NCI-H748 treated with DMSO at 0.1 percent for 48 hours (cell line): Measurements from ENCODE around the gene BMP7.

Experiments
- DNase-seq: peaks from one replicate; lab custom pipeline; 2025; lab: John Stamatoyannopoulos, UW

The BMP7 gene

DNA sequence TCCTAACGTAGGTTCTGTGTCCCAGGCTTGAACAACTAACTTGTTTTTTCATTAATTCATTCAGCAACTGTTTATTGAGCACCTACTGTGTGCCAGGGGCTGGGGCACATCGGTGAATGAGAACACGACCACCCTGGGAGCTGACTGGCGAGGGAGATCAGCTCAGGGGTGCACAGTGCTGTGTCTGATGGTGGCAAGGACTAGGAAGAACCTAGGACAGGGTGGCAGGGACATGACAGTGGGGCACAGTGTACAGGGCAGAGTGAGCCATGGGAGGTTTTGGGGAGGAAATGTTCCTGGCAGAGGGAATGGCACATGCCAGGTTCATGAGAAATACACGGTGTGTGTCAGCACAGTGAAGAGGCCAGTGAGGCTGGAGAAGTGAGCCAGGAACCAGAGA is 76.7 kb downstream of the BMP7 start:
- DNase-seq: no peak

GRCh38 chr20:57188576-57189079 is 77.8 kb downstream of the BMP7 start:
- no peak for DNase-seq

GRCh38 chr20:57188056-57188455 is 78.4 kb downstream of the BMP7 start:
- no peak for DNase-seq

GRCh38 chr20:57187068-57187634 is 79.3 kb downstream of the BMP7 start:
- no peak for DNase-seq

DNA sequence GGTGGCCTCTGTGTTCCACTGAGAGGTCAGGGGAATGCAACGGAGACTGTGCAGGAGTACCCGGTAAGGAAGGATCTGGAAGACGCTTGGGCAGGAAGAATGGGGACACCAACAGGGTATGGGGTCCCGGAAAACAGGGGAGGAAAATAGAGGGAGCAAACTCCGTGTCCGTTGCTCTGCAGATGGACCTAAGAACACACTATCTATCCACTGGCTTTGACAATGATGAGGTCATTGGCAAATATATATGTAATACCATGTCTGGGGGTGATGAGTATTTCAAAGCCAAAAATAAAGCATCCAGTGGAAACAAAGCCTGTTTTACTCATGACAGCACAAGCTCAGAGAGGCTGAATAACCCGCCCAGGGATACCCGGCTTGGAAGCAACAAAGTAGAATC is 80.2 kb downstream of the BMP7 start:
- no peak for DNase-seq

DNA sequence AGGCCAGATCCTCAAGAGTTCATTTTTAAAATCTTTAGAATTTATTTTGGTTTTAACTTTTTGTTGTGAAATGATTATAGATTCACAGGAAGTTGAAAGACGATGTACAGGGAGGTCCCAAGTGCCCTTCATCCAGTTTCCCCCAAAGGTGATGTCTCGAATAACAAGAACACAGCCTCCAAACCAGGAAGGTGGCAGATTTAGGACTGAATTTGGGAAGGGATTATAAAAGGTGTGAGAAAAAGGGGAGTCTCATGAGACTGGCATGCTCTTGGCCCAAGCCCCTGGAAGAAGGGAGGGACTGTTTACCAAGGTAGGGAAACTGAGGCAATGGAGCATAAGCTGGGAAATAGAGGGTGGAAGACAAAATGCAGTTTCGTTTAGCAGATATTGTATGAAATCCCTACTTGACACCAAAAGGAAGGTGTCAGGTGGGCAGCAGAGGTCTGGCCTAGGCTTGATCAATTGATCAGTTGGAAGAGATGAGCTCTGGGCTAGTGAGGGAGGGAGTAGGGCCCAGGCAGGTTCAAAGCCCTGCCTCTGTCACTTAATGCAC is 81.2 kb downstream of the BMP7 start:
- no peak for DNase-seq

- no peak for DNase-seq
These were observed 82.9 kb downstream of the BMP7 start for GRCh38 chr20:57183457-57184009.

GRCh38 chr20:57181639-57182038 is 84.8 kb downstream of the BMP7 start:
- no peak for DNase-seq

- no peak for DNase-seq
These were observed 85.5 kb downstream of the BMP7 start for GRCh38 chr20:57180954-57181353.

DNA sequence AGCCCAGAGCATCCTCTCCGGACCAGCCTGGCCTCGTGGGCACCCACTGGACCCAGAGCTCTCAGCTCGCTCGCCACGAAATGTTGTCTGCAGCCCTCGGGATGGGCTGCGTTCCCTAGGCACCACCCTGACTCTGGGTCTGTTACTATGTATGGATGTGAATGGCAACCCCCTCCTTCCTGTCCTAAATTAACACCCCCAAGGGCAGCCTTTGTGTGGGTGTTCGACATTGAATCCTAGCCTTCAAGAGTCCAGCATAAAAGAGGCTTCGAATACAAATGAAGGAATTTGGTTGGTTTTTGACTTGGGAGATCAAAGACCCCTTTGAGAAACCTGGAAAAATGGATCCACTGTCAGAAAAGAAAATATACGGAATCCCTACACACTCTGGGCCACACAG is 86.1 kb downstream of the BMP7 start:
- DNase-seq: no peak

DNA sequence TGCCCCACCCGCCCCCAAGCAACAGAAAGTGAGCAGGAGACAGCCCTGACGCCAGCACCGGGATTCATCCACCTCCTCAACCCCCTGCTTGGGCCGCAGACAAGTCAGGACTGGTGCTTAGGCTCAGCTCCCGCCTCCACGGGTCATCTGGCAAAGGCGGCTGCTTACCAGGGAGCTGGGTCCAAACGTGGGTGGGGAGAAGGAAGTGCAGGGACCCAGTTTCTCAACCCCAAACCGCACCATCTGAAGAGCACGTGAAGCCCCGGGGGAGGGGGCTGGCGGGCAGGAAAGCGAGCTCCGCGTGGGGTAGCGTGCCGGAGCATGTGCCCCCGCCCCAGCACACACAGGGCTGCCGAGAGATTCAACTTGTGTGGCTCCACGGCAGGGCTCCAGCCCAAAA is 87.2 kb downstream of the BMP7 start:
- no peak for DNase-seq

- no peak for DNase-seq
These were observed 87.8 kb downstream of the BMP7 start for GRCh38 chr20:57178582-57179111.

DNA sequence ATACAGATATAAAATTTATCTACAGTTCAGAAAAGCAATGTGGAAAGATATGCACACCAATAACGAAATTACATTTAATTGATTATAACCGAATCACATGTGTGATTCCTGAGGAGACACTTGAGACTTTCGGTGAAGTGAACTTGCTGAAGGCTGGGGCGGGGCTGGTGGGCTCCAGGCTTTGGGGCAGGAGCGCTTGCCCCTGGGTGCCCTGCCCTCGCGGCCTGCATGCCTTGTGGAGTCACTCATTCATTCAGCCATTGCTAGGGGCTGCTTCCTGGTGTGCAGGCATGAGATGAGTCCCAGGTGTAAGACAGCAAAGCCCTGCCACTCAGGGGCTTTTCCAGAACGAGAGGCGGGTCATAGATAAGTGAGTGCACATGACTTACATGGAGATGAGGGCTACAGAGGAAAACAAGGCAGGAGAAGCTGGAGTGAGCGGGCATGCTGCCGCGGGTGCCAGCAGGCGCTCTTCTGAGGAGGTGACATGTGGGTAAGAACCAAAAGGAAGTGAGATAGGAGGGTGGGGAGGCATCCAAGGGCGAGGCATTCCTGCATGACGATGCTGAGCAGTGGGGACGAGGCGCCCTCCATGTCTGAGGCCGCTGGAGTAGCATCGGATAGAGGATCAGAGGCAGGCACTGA is 88.7 kb downstream of the BMP7 start:
- DNase-seq: no peak

DNA sequence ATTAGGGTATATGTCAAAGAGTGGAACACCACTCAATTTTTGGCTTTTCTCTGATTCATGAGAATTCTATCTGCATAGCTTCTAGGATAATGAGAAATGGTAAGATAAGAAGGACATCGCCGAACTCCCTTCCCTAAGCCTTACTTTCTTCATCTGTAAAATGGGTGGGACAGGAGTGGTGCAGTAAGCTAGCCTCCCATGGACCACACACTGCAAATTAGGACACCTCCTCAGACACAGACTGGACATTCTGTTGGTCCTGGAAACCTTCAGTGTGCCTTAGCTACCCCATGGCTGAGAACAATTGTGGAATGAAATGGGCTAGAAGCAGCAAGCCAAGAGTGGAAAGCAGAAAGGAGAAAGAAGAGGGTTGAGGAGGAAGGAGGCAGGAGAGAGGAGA is 89.6 kb downstream of the BMP7 start:
- no peak for DNase-seq

GRCh38 chr20:57175397-57176010 is 90.9 kb downstream of the BMP7 start:
- DNase-seq: no peak

GRCh38 chr20:57174737-57175136 is 91.7 kb downstream of the BMP7 start:
- DNase-seq: no peak

- no peak for DNase-seq
These were observed 92.5 kb downstream of the BMP7 start for GRCh38 chr20:57173986-57174385.

DNA sequence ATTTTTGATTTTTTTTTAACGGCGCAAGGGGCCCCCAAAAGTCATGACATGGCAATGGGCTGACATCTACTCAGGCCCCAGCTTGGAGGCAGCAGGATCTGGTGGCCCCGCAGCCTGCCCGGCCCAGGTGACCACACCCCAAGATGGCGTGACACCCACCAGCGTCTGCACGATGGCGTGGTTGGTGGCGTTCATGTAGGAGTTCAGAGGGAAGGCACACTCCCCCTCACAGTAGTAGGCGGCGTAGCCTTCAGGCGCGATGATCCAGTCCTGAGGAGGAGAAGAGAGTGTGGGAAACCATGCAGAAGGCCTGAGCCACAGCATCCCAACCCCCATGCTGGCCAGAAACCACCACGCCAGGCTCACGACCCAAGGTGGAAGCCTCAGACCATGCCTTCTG is 93.4 kb downstream of the BMP7 start:
- DNase-seq: no peak

DNA sequence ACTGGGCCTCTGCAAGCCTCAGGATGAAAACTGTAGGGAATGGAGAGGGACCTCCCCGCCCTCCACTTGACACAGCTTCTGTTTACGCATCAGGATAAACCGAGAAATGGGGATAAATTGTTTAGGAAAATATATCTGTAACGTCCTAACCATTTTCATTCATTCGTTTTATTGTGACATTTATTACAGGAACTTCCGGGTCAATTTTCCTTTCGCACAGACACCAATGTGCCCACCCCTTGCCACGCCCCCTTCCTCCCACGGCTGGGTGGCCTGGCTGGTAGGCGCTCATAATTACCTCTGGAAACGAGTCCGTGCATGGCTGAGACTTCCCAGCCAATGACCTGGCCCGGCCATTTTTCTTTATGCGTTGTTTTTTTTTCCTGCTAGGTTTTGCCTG is 96.1 kb downstream of the BMP7 start:
- no peak for DNase-seq

- no peak for DNase-seq
These were observed 97.3 kb downstream of the BMP7 start for GRCh38 chr20:57169162-57169561.

DNA sequence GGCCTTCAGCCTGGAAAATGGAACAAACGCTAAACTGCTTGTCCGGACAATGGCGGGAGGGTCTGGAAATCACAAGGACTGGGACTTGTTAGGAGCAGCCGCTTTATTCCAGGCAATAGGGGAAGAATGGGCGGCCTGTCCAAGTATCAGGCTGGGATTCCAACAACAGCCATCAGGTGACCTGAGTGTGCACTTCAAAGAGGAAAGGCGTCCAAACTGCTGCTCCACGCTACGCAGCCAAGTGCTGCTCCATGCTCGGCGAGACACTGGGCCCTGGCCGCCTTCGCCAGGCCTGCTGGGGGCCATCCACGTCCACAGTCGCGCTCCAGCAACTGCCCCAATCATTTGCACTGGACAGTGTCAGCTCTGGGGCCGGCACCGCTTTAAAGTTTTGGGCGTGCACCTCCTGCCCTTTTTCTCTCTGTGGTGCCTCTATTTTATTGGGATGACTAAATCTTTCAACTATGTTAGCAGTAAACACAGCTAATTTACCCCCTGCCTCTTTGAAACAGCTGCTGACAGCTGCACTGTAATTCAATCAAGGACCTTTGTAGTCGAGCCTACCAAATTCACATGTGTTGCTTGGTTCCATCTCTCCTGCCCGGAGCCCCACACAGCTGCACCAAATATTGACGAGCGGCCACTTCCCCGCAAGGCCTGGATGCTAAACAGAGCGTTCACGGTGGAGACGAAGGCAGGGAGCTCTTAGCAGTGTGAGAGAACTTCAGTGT is 98.3 kb downstream of the BMP7 start:
- no peak for DNase-seq

DNA sequence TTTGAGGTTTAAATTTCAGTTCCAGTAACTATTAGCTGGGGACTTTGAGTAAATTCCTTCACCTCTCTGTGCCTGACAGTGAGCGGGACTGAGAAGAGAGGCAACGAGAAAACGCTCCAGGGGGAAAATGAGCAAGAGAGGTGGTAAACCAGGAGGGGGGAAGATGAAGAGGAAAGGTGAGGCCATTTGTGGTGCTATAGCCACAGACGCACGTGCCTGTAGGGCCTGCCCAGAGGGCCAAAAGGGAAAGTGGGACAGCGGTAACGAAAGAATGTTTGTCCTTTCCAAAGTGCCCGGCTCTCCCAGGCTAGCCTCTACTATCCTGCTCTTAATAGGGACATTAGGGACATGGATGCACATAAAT is 99.2 kb downstream of the BMP7 start:
- no peak for DNase-seq
